ENCODE results near the gene GRIK5. TPM values are rescaled to one million over a fixed set of nuclear protein-coding genes. Genes with fewer than 3 reads are reported as not detected.

Gene GRIK5
- total RNA-seq, 1 experiment from 2014 or later = 43.1 TPM

DNA sequence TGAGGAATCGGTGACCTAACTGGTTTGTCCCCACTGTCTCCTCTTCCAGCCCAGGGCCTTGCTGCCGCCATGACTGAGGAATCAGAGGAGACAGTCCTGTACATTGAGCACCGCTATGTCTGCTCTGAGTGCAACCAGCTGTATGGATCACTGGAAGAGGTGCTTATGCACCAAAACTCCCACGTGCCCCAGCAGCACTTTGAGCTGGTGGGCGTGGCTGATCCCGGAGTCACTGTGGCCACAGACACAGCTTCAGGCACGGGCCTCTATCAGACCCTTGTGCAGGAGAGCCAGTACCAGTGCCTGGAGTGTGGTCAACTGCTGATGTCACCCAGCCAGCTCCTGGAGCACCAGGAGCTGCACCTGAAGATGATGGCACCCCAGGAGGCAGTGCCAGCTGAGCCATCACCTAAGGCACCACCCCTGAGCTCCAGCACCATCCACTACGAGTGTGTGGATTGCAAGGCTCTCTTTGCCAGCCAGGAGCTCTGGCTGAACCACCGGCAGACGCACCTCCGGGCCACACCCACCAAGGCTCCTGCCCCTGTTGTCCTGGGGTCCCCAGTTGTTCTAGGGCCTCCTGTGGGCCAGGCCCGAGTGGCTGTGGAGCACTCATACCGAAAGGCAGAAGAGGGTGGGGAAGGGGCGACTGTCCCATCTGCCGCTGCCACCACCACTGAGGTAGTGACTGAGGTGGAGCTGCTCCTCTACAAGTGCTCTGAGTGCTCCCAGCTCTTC, 8.7 kb upstream of the GRIK5 start:
- H3K23me2 ChIP-seq (ENCODE audit: insufficient read length, low read depth, low read length, poor library complexity, severe bottlenecking) = peaks cover 11% of the 10 kb centered on the region
- WGBS (ENCODE audit: extremely low coverage, insufficient read length, low lambda C conversion rate) = no CpG with 5 or more reads among the region's 15 CpGs
- no peak for DNase-seq
- no peaks in the 10 kb centered on the region for H3K27me3 ChIP-seq (ENCODE audit: insufficient read depth, low read length)
- H2BK120ac ChIP-seq (ENCODE audit: low read depth, low read length, poor library complexity, severe bottlenecking) = no peak overlapping the region
- Mint-ChIP-seq H3K9me3 (no peaks in the 10 kb centered on the region), H3K4me1 (peaks cover 20 to 32% of the 10 kb centered on the region in 2 experiments), H3K27me3 (ENCODE audit: low read depth) (no peaks in the 10 kb centered on the region; the same call in 1 of the 2 replicates), H3K4me3 (peak overlapping the region; percentile 96; a peak in 2 of 5 replicates), H3K27ac (peak overlapping the region in 2 of 3 experiments; percentile 4 to 76; a peak in 2 of 7 replicates), H3K36me3 (ENCODE audit: insufficient read depth in 1 of 3, low read depth in 3 of 3) (peaks cover 37 to 49% (median 43%) of the 10 kb centered on the region in 3 experiments)
- no peak overlapping the region for H2BK15ac ChIP-seq (ENCODE audit: low read depth, low read length)
- no peak overlapping the region for H4K91ac ChIP-seq (ENCODE audit: insufficient read length, low read depth, low read length)
- H4K5ac ChIP-seq (ENCODE audit: insufficient read length, low read depth, low read length) = no peak overlapping the region
- no peak overlapping the region for H3K4ac ChIP-seq (ENCODE audit: low read depth, low read length)
- TF ChIP-seq, protein P1, sequence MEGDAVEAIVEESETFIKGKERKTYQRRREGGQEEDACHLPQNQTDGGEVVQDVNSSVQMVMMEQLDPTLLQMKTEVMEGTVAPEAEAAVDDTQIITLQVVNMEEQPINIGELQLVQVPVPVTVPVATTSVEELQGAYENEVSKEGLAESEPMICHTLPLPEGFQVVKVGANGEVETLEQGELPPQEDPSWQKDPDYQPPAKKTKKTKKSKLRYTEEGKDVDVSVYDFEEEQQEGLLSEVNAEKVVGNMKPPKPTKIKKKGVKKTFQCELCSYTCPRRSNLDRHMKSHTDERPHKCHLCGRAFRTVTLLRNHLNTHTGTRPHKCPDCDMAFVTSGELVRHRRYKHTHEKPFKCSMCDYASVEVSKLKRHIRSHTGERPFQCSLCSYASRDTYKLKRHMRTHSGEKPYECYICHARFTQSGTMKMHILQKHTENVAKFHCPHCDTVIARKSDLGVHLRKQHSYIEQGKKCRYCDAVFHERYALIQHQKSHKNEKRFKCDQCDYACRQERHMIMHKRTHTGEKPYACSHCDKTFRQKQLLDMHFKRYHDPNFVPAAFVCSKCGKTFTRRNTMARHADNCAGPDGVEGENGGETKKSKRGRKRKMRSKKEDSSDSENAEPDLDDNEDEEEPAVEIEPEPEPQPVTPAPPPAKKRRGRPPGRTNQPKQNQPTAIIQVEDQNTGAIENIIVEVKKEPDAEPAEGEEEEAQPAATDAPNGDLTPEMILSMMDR (conservative IDR thresholded peaks at IDR 0.05) = no peak
- no peak overlapping the region for H2AK5ac ChIP-seq (ENCODE audit: insufficient read length, low read length)
- no peak overlapping the region for H2BK20ac ChIP-seq (ENCODE audit: low read depth, low read length, poor library complexity, severe bottlenecking)
- H3K79me2 ChIP-seq (ENCODE audit: insufficient read depth, low read length) = peaks cover 21% of the 10 kb centered on the region
- H2BK12ac ChIP-seq (ENCODE audit: insufficient read length, low read depth, low read length) = no peak overlapping the region
- H3T11ph ChIP-seq (ENCODE audit: low read length) = no peak overlapping the region
- peaks cover 13% of the 10 kb centered on the region for H3K79me1 ChIP-seq (ENCODE audit: insufficient read depth, low read depth, low read length, poor library complexity, severe bottlenecking)
- no peak overlapping the region for H3K23ac ChIP-seq (ENCODE audit: insufficient read length, low read depth, low read length)
- no peak overlapping the region for H2BK5ac ChIP-seq (ENCODE audit: insufficient read length, low read length)
- no peak overlapping the region for H3K18ac ChIP-seq (ENCODE audit: insufficient read length, low read depth, low read length)
- H3K4me2 ChIP-seq (ENCODE audit: insufficient read depth, insufficient read length, low read length) = no peak overlapping the region
- no peak overlapping the region for H2AFZ ChIP-seq (ENCODE audit: low read length)
- H4K8ac ChIP-seq (replicated peaks; ENCODE audit: insufficient read length, low read depth, low read length) = no peak overlapping the region
- no peaks in the 10 kb centered on the region for H3K9me3 ChIP-seq (ENCODE audit: control insufficient read depth, low read depth, low read length)
- H3K27ac ChIP-seq (ENCODE audit: insufficient read length, low read depth, low read length) = no peak overlapping the region
- H3K56ac ChIP-seq (ENCODE audit: insufficient read length, low read depth, low read length) = no peak overlapping the region
- H3K4me1 ChIP-seq (ENCODE audit: insufficient read depth, low read length) = no peaks in the 10 kb centered on the region; the same call in 1 of the 2 replicates
- H3K9ac ChIP-seq (ENCODE audit: extremely low read depth, insufficient read length, low read length) = no peak overlapping the region
- H4K20me1 ChIP-seq (ENCODE audit: control insufficient read depth, insufficient read depth, insufficient read length) = no peaks in the 10 kb centered on the region
- H3K14ac ChIP-seq (ENCODE audit: insufficient read depth, low read length) = no peak overlapping the region

Data from H9 (cell line).